ENCODE results near the gene AHRR.

AHRR gene

GRCh38 chr5:321726-322251, 275 bp downstream of the AHRR start:
- DNase-seq (ENCODE audit: low read depth) = no peak

- no peak for DNase-seq (ENCODE audit: low read depth)
These were observed 897 bp downstream of the AHRR start for GRCh38 chr5:322281-322941.

- no peak for DNase-seq (ENCODE audit: low read depth)
These were observed 1.7 kb downstream of the AHRR start for GRCh38 chr5:322942-323879.

- no peak for DNase-seq (ENCODE audit: low read depth)
These were observed 3.5 kb downstream of the AHRR start for GRCh38 chr5:324736-325612.

GRCh38 chr5:326109-326508, 4.6 kb downstream of the AHRR start:
- DNase-seq (ENCODE audit: low read depth) = no peak

- DNase-seq (ENCODE audit: low read depth) = no peak
These were observed 7.7 kb downstream of the AHRR start for GRCh38 chr5:329121-329735.

- DNase-seq (ENCODE audit: low read depth) = no peak
These were observed 8.3 kb downstream of the AHRR start for GRCh38 chr5:329768-330167.

GRCh38 chr5:332843-333242, 11.3 kb downstream of the AHRR start:
- no peak for DNase-seq (ENCODE audit: low read depth)

GRCh38 chr5:333945-334344, 12.4 kb downstream of the AHRR start:
- no peak for DNase-seq (ENCODE audit: low read depth)

- DNase-seq (ENCODE audit: low read depth) = no peak
These were observed 13.6 kb downstream of the AHRR start for GRCh38 chr5:334903-335739.

GRCh38 chr5:335740-336038, 14.2 kb downstream of the AHRR start:
- DNase-seq (ENCODE audit: low read depth) = no peak

- DNase-seq (ENCODE audit: low read depth) = no peak
These were observed 16.1 kb downstream of the AHRR start for GRCh38 chr5:337563-338130.

- DNase-seq (ENCODE audit: low read depth) = no peak
These were observed 21.3 kb downstream of the AHRR start for GRCh38 chr5:342501-343460.

- DNase-seq (ENCODE audit: low read depth) = peak; percentile 18
These were observed 22.2 kb downstream of the AHRR start for GRCh38 chr5:343461-344401.

GRCh38 chr5:344668-345067, 23.2 kb downstream of the AHRR start:
- no peak for DNase-seq (ENCODE audit: low read depth)

GRCh38 chr5:345404-346195, 24.1 kb downstream of the AHRR start:
- DNase-seq (ENCODE audit: low read depth) = no peak

GRCh38 chr5:346229-346935, 24.9 kb downstream of the AHRR start:
- DNase-seq (ENCODE audit: low read depth) = no peak
